ENCODE results near the gene POLD2.
"Not testable (repeated sequence)": the region's sequence is repeated elsewhere in the genome, so short reads cannot be mapped to it uniquely, and the experiment has no call there.

POLD2 gene

GRCh38 chr7:44134943-44135628, 11.7 kb upstream of the POLD2 start:
- Histone ChIP-seq H3K27ac (no peak overlapping the region), H3K4me3 (no peak overlapping the region)
- DNase-seq (ENCODE audit: low spot score): no peak
- TF ChIP-seq CTCF (IDR thresholded peaks at IDR 0.05): no peak

- no peak overlapping the region for H3K27ac ChIP-seq
- DNase-seq (ENCODE audit: low spot score): no peak
- H3K4me3 ChIP-seq: no peak overlapping the region
- no peak for TF ChIP-seq CTCF (IDR thresholded peaks at IDR 0.05)
Measured at GRCh38 chr7:44133295-44133694, 9.9 kb upstream of the POLD2 start.

GRCh38 chr7:44132039-44132438, 8.7 kb upstream of the POLD2 start:
- Histone ChIP-seq H3K4me3 (no peak overlapping the region), H3K27ac (no peak overlapping the region)
- DNase-seq (ENCODE audit: low spot score): no peak
- no peak for TF ChIP-seq CTCF (IDR thresholded peaks at IDR 0.05)

GRCh38 chr7:44131173-44132029, 8.1 kb upstream of the POLD2 start:
- no peak overlapping the region for H3K4me3 ChIP-seq
- no peak overlapping the region for H3K27ac ChIP-seq
- no peak for TF ChIP-seq CTCF (IDR thresholded peaks at IDR 0.05)
- DNase-seq (ENCODE audit: low spot score): no peak

GRCh38 chr7:44128721-44129582, 5.6 kb upstream of the POLD2 start:
- Histone ChIP-seq H3K27ac (no peak overlapping the region), H3K4me3 (no peak overlapping the region)
- no peak for TF ChIP-seq CTCF (IDR thresholded peaks at IDR 0.05)
- no peak for DNase-seq (ENCODE audit: low spot score)

- TF ChIP-seq CTCF (IDR thresholded peaks at IDR 0.05): no peak
- DNase-seq (ENCODE audit: low spot score): no peak
- Histone ChIP-seq H3K27ac (no peak overlapping the region), H3K4me3 (no peak overlapping the region)
Measured at GRCh38 chr7:44127161-44127560, 3.8 kb upstream of the POLD2 start.

GRCh38 chr7:44126574-44126973, 3.2 kb upstream of the POLD2 start:
- DNase-seq (ENCODE audit: low spot score): not testable (repeated sequence)

More at GRCh38 chr7:44126574-44126973, 3.2 kb upstream of the POLD2 start:
- H3K4me3 ChIP-seq, H3K27ac ChIP-seq: not testable (repeated sequence)

All from coronary artery (tissue), 2 donors.